ENCODE results near the gene TUT4.

The TUT4 gene

DNA sequence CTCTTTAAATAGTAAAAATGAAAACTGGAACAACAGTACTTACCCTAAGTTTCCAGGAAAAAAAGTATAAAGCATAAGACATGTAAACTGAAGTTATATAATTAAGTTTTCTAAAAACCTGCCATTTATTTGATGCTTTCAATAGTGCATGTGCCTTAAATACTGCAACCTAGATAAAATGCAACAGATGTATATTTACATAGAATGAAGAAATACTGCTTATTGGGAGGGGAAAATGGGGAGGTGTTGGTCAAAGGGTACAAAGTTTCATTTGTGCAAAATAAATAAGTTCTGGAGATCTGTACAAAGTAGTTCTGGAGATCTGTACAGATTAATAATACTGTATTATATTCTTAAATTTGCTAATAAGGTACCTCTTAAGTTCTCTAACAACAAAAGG lies 79.9 kb downstream of the TUT4 start:
- H3F3A ChIP-seq (ENCODE audit: insufficient read depth): no peaks in the 10 kb centered on the region
- H3K27ac ChIP-seq (ENCODE audit: low read depth, low read length): no peak overlapping the region
- H3K4me2 ChIP-seq (ENCODE audit: low read depth, low read length, poor library complexity, severe bottlenecking): no peak overlapping the region
- peaks cover 31% of the 10 kb centered on the region; the same call in 1 of the 2 replicates for H3K36me3 ChIP-seq (ENCODE audit: low read length)
- no peak for TF ChIP-seq EZH2phosphoT487 (conservative IDR thresholded peaks at IDR 0.05; ENCODE audit: low read length)
- TF ChIP-seq, protein P1, sequence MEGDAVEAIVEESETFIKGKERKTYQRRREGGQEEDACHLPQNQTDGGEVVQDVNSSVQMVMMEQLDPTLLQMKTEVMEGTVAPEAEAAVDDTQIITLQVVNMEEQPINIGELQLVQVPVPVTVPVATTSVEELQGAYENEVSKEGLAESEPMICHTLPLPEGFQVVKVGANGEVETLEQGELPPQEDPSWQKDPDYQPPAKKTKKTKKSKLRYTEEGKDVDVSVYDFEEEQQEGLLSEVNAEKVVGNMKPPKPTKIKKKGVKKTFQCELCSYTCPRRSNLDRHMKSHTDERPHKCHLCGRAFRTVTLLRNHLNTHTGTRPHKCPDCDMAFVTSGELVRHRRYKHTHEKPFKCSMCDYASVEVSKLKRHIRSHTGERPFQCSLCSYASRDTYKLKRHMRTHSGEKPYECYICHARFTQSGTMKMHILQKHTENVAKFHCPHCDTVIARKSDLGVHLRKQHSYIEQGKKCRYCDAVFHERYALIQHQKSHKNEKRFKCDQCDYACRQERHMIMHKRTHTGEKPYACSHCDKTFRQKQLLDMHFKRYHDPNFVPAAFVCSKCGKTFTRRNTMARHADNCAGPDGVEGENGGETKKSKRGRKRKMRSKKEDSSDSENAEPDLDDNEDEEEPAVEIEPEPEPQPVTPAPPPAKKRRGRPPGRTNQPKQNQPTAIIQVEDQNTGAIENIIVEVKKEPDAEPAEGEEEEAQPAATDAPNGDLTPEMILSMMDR (IDR thresholded peaks at IDR 0.05; ENCODE audit: insufficient read depth, low read length, poor library complexity, severe bottlenecking): no peak
- no peaks in the 10 kb centered on the region for H3K79me2 ChIP-seq (ENCODE audit: insufficient read depth, low read length)
- no peaks in the 10 kb centered on the region for H3K9me2 ChIP-seq (replicated peaks; ENCODE audit: insufficient read depth, low read length)
- H3K9me3 ChIP-seq (ENCODE audit: insufficient read depth, low read length): no peaks in the 10 kb centered on the region
- H3K9ac ChIP-seq (ENCODE audit: low read length): no peak overlapping the region
- no peaks in the 10 kb centered on the region for H3K27me3 ChIP-seq (ENCODE audit: low read length)
- no peak overlapping the region for H3K4me3 ChIP-seq (ENCODE audit: insufficient read depth, low read length, poor library complexity, severe bottlenecking)
- H4K20me1 ChIP-seq (ENCODE audit: low read depth, low read length): no peaks in the 10 kb centered on the region
- no peak overlapping the region for H2AFZ ChIP-seq (ENCODE audit: low read depth, low read length, severe bottlenecking)

DNA sequence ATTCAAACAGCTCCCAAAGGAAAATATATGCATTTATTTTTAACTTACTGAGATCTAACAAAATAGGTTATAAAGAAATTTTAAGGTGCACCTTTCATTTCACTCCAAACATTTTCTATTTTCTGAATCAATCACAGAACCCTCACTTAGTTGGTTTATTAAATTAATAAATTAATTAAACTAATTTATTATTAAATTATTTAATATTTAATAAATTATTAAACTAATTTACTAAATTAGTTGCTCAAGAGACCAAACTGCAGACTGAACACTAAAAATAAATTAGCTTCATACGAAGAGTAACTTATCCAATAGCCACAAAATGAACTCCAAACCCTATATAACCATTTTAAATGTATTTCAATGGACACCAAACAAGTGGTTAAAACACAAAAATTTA lies 80.5 kb downstream of the TUT4 start:
- Histone ChIP-seq H3K9me3 (ENCODE audit: insufficient read depth, low read length) (no peaks in the 10 kb centered on the region), H3K36me3 (ENCODE audit: low read length) (peaks cover 25% of the 10 kb centered on the region; the same call in 1 of the 2 replicates), H3F3A (ENCODE audit: insufficient read depth) (no peaks in the 10 kb centered on the region), H3K9me2 (replicated peaks; ENCODE audit: insufficient read depth, low read length) (no peaks in the 10 kb centered on the region), H3K4me3 (ENCODE audit: insufficient read depth, low read length, poor library complexity, severe bottlenecking) (no peak overlapping the region), H4K20me1 (ENCODE audit: low read depth, low read length) (no peaks in the 10 kb centered on the region), H3K4me2 (ENCODE audit: low read depth, low read length, poor library complexity, severe bottlenecking) (no peak overlapping the region), H3K27ac (ENCODE audit: low read depth, low read length) (no peak overlapping the region), H2AFZ (ENCODE audit: low read depth, low read length, severe bottlenecking) (no peak overlapping the region), H3K79me2 (ENCODE audit: insufficient read depth, low read length) (no peaks in the 10 kb centered on the region), H3K9ac (ENCODE audit: low read length) (no peak overlapping the region), H3K27me3 (ENCODE audit: low read length) (no peaks in the 10 kb centered on the region)
- TF ChIP-seq, protein P1 (IDR thresholded peaks at IDR 0.05; ENCODE audit: insufficient read depth, low read length, poor library complexity, severe bottlenecking): no peak
- TF ChIP-seq EZH2phosphoT487 (conservative IDR thresholded peaks at IDR 0.05; ENCODE audit: low read length): no peak

DNA sequence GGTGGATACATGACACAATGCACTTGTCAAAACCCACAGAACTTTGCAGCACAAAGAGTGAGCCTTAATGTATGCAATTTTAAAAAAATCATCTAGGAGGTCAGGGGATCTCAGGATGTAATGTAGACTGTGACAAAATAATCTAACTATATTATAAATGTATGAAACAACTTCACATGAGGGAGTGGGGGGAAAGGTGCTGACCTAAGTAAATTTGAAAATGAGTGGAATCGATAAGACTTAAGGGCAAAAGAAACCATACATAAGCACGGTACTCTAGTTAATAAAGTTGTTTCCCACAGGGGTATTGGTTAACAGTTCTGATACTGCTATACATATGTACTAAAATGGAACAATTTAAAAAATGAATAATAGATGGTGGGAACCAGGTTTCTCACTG lies 83.8 kb downstream of the TUT4 start:
- no peak overlapping the region for H3K27ac ChIP-seq (ENCODE audit: low read depth, low read length)
- TF ChIP-seq EZH2phosphoT487 (conservative IDR thresholded peaks at IDR 0.05; ENCODE audit: low read length): no peak
- H3K4me3 ChIP-seq (ENCODE audit: insufficient read depth, low read length, poor library complexity, severe bottlenecking): no peak overlapping the region
- H3K4me2 ChIP-seq (ENCODE audit: low read depth, low read length, poor library complexity, severe bottlenecking): no peak overlapping the region
- peaks cover 11% of the 10 kb centered on the region; the same call in 1 of the 2 replicates for H3K36me3 ChIP-seq (ENCODE audit: low read length)
- no peak overlapping the region for H2AFZ ChIP-seq (ENCODE audit: low read depth, low read length, severe bottlenecking)
- H3K9me2 ChIP-seq (replicated peaks; ENCODE audit: insufficient read depth, low read length): no peaks in the 10 kb centered on the region
- H3F3A ChIP-seq (ENCODE audit: insufficient read depth): no peaks in the 10 kb centered on the region
- no peak overlapping the region for H3K9ac ChIP-seq (ENCODE audit: low read length)
- no peaks in the 10 kb centered on the region for H4K20me1 ChIP-seq (ENCODE audit: low read depth, low read length)
- H3K9me3 ChIP-seq (ENCODE audit: insufficient read depth, low read length): no peaks in the 10 kb centered on the region
- H3K79me2 ChIP-seq (ENCODE audit: insufficient read depth, low read length): no peaks in the 10 kb centered on the region
- no peaks in the 10 kb centered on the region for H3K27me3 ChIP-seq (ENCODE audit: low read length)

DNA sequence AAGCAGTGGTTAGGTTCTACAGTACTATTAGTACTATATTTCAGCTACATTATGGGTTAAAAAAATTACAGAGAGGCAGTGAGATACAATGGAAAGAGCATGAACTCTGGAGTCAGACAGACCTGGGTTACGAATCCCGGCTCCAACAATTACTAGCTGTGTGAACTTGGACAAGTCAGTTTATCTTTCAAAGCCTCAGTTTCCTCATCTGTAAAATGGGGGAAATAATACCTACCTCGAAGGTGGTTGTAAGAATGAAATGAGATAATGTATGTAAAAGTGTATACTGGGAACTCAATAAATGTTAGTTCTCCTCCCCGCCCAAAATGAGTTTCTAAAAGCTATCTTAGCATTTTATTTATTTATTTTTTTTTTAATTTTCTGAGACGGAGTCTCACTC lies 89.0 kb downstream of the TUT4 start:
- H3K9me3 ChIP-seq (ENCODE audit: insufficient read depth, low read length): no peaks in the 10 kb centered on the region

More for the DNA sequence above, 89.0 kb downstream of the TUT4 start:
- Histone ChIP-seq H3K4me2 (ENCODE audit: low read depth, low read length, poor library complexity, severe bottlenecking) (no peak overlapping the region), H3K27me3 (ENCODE audit: low read length) (no peaks in the 10 kb centered on the region), H2AFZ (ENCODE audit: low read depth, low read length, severe bottlenecking) (no peak overlapping the region), H3K9me2 (replicated peaks; ENCODE audit: insufficient read depth, low read length) (no peaks in the 10 kb centered on the region), H4K20me1 (ENCODE audit: low read depth, low read length) (no peaks in the 10 kb centered on the region), H3K9ac (ENCODE audit: low read length) (no peak overlapping the region), H3K36me3 (ENCODE audit: low read length) (peaks cover 8% of the 10 kb centered on the region; the same call in 1 of the 2 replicates), H3K4me3 (ENCODE audit: insufficient read depth, low read length, poor library complexity, severe bottlenecking) (no peak overlapping the region), H3F3A (ENCODE audit: insufficient read depth) (no peaks in the 10 kb centered on the region; the same call in 1 of the 2 replicates), H3K79me2 (ENCODE audit: insufficient read depth, low read length) (no peaks in the 10 kb centered on the region), H3K27ac (ENCODE audit: low read depth, low read length) (no peak overlapping the region)
- no peak for TF ChIP-seq EZH2phosphoT487 (conservative IDR thresholded peaks at IDR 0.05; ENCODE audit: low read length)

All from SU-DHL-6 (cell line).